HG03139 (cell line): ENCODE measurements around the gene BPHL.
"Not testable (repeated sequence)": the region's sequence is repeated elsewhere in the genome, so short reads cannot be mapped to it uniquely, and the experiment has no call there.

ENCODE experiments used
- ATAC-seq: cut with Tn5 transposase; IDR thresholded peaks from one replicate; pipeline ENCODE4 v1.9.1; 2021; ENCODE audit not compliant: unreplicated experiment

Gene BPHL

DNA sequence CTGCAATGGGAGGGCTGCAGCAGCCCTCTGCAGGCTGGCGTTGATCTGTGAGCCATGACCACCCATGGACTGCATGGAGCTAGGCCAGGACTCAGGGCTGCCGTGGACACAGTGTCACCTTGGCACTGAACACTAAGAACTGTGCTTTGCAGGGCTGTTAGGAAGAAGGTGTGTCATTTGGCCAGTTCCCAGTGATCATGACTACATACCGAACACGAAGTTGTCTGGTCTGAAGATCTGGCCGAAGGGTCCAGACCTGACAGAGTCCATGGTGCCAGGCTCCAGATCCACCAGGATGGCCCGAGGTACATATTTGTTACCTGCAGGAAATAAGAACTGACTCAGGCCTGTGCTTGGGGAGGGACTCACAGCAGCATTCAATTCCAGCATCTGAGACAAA is 36.9 kb downstream of the BPHL start:
- not testable (repeated sequence) for ATAC-seq

DNA sequence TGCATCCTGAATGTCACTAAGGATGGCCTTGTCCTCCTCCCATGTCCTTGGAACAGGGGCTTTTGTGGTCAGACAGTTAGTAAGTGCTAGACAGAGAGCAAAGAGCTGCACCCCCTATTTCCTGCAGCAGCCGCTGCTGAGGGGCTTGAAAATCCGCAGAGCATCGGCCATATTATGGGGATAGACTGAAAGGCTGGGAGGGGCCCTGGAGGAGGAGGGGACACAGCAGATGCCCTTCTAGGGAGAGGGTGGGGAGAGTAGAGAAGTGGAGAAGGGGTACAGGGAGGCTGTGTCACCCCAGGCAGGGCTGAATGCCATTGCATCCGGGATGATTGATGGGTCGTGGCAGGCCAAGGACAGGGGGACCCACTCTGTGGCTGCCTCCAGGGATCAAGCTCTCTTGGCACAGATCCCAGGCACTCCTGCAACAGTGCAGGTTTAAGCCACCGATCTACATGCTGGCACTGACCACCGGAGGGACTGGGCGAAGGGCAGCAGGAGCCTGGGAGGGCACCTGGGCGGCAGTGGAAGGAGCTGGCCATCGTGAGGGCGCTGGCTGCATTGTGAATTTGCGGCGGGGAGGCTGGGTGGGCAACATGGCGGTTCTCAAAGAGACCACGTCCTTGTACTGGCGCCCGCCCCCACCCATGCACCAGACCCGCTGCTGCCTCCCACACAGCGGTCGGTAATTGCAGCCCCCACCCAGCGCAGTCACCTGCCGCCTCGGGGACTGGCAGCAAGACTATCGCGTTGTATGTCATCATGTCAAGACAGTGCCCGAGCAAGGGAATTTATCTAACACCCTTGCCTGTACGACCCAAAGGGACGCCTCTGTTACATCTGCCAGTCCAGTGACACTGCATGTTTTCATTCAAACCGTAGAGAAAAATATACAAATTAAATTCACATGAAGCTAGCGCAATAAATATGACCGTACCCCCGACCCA is 37.9 kb downstream of the BPHL start:
- ATAC-seq: not testable (repeated sequence)

DNA sequence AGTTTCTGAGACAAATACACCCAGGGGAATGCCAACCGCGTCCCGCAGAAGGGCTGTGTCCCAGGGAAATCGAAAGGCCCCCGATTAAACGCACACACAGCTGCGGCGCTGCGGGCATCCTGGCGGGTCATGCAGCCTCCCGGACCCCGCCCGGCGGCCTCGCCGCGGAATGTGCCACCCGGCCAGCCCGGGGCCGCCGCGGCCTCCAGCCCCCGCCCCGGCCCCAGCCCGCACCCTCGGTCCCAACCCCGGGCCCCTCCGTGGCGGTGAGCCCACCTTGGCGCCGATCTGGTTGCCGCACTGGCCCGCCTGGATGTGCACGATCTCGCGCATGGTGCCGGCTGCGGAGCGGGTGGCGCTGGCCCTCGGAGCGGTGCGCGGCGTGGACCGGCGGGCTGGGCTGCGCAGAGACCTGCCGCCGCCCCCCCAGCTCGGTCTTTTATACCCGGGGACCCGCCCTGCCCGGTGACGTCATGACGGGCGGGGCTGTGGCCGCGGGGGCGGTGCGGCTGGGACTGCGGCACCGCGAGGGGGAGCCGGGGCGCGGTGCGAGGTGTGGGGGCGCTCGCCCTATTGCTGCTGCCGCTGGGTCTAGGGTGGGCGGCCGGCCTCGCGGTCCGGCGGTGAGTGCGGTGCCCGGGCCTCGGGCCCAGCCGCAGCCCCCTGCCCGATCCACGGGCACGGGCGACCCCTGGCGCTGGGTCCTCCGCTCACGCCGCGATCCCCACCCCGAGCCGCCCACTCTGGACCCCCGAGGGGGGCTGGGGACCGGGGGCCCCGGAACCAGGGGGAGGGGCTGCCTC is 38.8 kb downstream of the BPHL start, which contains the start of gene TUBB2A:
Gene TUBB2A (minus strand): TSS at position 414 of the 803 bp plus-strand sequence. CDS start 81 bp downstream, at position 333.
- ATAC-seq: peak; percentile 77

- ATAC-seq: no peak
Measured at GRCh38 chr6:3159805-3160781, 41.6 kb downstream of the BPHL start.

- no peak for ATAC-seq
Measured at GRCh38 chr6:3162067-3162497, 43.6 kb downstream of the BPHL start.

DNA sequence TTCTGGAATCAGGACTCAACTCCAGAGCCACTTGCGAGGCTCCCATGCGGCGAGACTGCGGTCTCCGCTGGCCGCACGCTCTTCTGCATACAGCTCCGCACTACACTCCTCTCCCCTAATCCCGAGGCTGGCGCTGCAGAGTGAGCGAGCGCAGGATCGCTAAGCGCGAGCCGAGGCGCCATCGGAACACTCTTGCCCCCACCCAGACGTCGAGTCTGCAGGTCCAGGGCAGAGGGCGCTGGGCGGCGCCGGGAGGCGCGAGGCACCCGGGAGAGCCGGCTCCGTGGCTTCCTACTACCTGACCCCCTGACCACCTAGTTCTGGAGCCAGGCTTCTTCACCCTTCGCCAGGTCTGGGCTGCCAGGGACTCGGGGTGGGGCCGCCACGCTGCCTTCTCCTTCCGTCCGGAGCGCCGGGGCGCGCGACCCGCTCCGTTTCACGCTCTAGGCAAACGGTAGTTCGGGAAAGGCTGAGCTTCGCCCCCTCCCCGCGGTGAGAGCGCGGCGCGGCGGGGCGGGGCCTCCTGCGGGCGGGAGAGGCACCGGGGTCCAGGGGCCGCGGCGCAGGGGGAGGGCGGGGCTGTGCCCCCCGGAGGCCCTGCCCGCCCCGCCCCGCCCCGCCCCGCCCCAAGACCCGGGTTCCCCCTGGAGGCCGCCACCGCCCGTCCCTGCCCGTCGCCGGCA is 44.2 kb downstream of the BPHL start:
- ATAC-seq: peak; percentile 51

DNA sequence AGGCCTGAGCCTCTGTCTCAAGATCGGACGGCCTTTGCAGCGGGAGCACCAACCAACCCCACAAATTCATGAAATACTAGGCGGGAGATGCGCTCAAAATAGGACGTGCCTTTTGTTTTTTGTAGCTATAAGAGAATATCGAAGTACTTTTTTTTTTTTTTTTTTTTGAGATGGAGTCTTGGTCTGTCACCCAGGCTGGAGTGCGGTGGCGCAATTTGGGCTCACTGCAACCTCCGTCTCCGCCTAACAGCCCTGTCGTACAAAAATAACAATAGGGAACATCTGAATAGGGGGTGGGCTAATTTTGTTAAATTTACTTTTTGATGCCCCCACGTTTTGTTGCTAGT is 44.7 kb downstream of the BPHL start:
- no peak for ATAC-seq

DNA sequence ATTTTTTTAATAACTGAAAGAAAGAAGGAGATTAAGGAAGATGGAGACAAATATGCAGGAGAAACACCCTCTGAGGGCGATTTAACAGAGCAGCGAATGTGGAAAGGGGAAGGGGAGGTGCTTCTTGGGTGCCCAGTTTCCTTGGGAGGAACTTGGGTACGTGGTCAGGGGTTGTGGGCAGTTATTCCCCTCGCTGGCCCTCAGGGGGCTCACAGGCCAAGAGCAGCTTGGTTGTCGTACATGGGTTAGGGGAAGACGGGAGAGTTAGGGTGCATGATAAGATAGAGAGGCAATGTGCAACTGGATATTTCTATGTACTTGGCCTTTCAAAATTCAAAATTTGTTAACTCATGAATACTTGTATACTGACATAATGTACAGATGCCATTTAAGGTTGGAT is 45.9 kb downstream of the BPHL start:
- ATAC-seq: no peak

DNA sequence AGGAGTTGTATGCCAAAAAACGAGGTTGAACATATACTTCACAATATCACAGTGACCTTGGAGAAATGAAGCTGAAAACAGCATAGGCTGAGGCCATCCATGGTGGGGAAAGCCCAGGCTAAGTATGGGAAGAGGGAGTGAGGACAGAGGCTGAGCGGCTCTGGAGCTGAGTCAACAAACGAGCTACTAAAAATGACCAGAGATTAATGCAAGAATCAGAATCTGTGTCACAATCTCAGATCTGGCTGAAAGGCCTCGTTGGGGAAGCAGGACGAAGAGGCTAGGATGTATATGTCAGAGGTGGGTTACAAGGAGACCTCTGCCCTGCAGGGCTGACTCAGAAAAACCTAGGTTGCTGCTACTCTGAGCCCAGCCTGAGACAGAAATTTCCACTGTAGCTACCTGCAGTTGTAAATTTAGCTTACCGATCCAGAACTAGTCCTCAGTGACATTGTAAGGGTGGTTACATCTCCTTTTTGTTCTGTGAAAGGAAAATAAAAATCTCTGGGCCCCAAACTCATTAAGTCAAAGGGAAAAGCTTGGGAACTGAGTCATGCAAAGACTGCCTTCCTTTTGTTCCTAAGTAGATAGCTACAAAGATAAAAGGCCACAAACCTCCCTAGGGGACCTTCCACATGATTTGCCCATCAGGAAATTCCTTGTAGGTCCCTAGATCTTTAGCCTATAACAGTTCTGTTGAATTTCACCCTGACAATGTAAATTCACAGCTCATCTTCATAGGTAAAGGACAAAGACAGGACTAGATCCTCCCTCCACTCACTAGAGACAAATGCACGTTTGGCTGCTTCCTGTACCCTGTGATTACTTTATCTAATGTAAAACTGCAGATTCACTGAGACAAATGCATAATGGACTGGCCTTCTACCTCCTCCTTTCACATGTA is 47.4 kb downstream of the BPHL start:
- ATAC-seq: no peak

- not testable (repeated sequence) for ATAC-seq
Measured at GRCh38 chr6:3166535-3167225, 48.2 kb downstream of the BPHL start.

- ATAC-seq: not testable (repeated sequence)
Measured at GRCh38 chr6:3168046-3168445, 49.5 kb downstream of the BPHL start.

GRCh38 chr6:3170676-3171075 is 52.2 kb downstream of the BPHL start:
- ATAC-seq: not testable (repeated sequence)

DNA sequence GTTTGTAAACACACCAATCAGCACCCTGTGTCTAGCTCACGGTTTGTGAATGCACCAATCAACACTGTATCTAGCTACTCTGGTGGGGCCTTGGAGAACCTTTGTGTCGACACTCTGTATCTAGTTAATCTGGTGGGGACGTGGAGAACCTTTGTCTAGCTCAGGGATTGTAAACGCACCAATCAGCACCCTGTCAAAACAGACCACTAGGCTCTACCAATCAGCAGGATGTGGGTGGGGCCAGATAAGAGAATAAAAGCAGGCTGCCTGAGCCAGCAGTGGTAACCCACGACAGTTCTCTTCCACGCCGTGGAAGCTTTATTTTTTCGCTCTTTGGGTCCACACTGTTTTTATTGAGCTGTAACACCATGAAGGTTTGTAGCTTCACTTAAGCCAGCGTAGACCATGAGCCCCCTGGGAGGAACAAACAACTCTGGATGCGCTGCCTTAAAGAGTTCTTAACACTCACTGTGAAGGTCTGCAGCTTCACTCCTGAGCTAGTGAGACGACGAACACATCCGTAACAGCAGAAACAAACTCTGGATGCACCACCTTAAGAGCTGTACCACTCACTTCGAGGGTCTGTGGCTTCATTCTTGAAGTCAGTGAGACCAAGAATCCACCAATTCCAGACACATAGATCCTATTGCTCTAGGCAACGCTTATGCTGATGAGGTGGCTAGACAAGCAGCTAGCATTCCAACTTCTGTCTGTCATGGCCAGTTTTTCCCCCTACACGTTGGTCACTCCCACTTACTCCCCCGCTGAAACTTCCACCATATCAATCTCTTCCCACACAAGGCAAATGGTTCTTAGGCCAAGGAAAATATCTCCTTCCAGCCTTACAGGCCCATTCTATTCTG is 53.0 kb downstream of the BPHL start:
- ATAC-seq: not testable (repeated sequence)

DNA sequence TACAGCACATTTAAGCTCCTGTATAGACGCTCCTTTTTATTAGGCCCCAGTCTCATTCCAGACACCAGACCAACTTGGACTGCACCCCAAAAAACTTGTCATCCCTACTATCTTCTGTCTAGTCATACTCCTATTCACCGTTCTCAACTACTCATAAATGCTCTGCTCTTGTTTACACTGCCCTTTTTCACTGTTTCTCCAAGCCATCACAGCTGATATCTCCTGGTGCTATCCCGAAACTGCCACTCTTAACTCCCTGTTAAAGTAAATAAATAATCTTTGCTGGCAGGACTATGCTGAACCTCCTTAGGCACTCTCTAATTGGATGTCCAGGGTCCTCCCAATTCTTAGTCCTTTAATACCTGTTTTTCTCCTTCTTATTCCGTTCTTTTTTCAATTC is 54.3 kb downstream of the BPHL start:
- not testable (repeated sequence) for ATAC-seq

GRCh38 chr6:3173636-3174089 is 55.2 kb downstream of the BPHL start:
- ATAC-seq: not testable (repeated sequence)

DNA sequence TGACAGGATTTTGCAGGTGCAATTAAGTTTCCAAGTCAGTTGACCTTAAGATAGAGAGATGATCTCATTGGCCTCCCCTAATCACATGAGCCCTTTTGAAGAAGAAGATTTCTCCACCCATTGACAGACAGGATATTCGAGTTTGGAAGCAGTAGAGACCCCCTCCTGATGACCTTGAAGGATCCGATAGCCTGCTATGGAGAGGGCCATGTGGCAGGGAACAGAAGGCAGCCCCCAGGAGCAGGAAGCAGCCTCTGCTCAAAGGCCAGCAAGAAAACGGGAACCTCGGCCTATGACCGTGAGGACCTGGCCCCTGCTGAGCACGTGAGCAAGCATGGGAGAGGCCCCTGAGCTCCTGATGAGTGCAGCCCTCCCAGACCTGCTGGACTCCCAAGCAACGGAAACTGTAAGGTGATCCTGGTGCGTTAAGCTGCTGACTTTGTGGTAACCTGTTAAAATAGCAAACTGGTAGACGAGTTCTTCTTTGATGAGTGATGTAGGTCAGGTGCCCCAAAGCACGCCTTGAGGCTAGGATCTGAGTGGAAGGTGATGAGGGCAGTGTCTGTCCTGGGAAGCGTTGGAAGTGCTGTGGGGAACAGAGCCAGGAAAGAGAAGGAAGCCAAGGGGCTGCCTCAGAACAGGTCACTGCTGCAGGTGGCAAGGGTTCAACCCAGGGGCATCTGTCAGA is 57.3 kb downstream of the BPHL start:
- no peak for ATAC-seq
